Endometrium (tissue), 2 donors: ENCODE results near the gene ARPC2.

ENCODE experiments used
- FAIRE-seq: peaks from 2 replicates; lab custom pipeline; 2012; peaks lifted over from hg19 to GRCh38; lab: Jason Lieb, UNC
- donor health status: control.
- donor health status: control.

Gene ARPC2

GRCh38 chr2:218290316-218291261 lies 73.6 kb downstream of the ARPC2 start:
- no peak for FAIRE-seq

GRCh38 chr2:218291318-218292047 lies 74.5 kb downstream of the ARPC2 start:
- FAIRE-seq = no peak

GRCh38 chr2:218292048-218293014 lies 75.3 kb downstream of the ARPC2 start, which contains the start of gene TMBIM1:
TSS of gene TMBIM1 (minus strand) at chr2:218292503. CDS start at chr2:218282141, 10,362 bp downstream.
- FAIRE-seq = no peak

- no peak for FAIRE-seq
Observed at GRCh38 chr2:218293715-218294429, 76.9 kb downstream of the ARPC2 start.

- no peak for FAIRE-seq
Observed at GRCh38 chr2:218294430-218295022, 77.5 kb downstream of the ARPC2 start.

- FAIRE-seq = no peak
Observed at GRCh38 chr2:218295029-218295428, 78.0 kb downstream of the ARPC2 start.

GRCh38 chr2:218296200-218296599 lies 79.2 kb downstream of the ARPC2 start:
- no peak for FAIRE-seq

- FAIRE-seq = no peak
Observed at GRCh38 chr2:218296847-218297246, 79.9 kb downstream of the ARPC2 start.

GRCh38 chr2:218298314-218298875 lies 81.4 kb downstream of the ARPC2 start:
- no peak for FAIRE-seq

GRCh38 chr2:218300141-218300540 lies 83.2 kb downstream of the ARPC2 start:
- no peak for FAIRE-seq

GRCh38 chr2:218301176-218301819 lies 84.3 kb downstream of the ARPC2 start:
- peak; percentile 91 for FAIRE-seq
